Activated naive CD8-positive, alpha-beta T cell treated with anti-CD3 and anti-CD28 coated beads, Interleukin-2, amount 50 U/mL, for 16 hours (primary cell): ENCODE data around the gene PNMA3.
"Not testable (repeated sequence)": the region's sequence is repeated elsewhere in the genome, so short reads cannot be mapped to it uniquely, and the experiment has no call there.

Experiments used
- DNase-seq: peaks from one replicate; pipeline ENCODE4 v3.0.0-alpha.2; 2020; ENCODE audit warnings: low read depth, low spot score

PNMA3 gene

GRCh38 chrX:153055871-153056749 lies at the start of gene PNMA3:
Gene PNMA3, plus strand, starts transcription at chrX:153056470. Its CDS starts 586 bp downstream, at chrX:153057056.
- no peak for DNase-seq

- not testable (repeated sequence) for DNase-seq
Observed at GRCh38 chrX:153017174-153017573, 39.1 kb upstream of the PNMA3 start.

- no peak for DNase-seq
Observed at GRCh38 chrX:153019166-153019565, 37.1 kb upstream of the PNMA3 start.

- not testable (repeated sequence) for DNase-seq
Observed at GRCh38 chrX:153026501-153026900, 29.8 kb upstream of the PNMA3 start.

GRCh38 chrX:153028487-153028886 lies 27.8 kb upstream of the PNMA3 start:
- not testable (repeated sequence) for DNase-seq

- DNase-seq = no peak
Observed at GRCh38 chrX:153029162-153029561, 27.1 kb upstream of the PNMA3 start.

GRCh38 chrX:153029875-153030274 lies 26.4 kb upstream of the PNMA3 start:
- no peak for DNase-seq

- DNase-seq = no peak
Observed at GRCh38 chrX:153030801-153031200, 25.5 kb upstream of the PNMA3 start.

GRCh38 chrX:153032397-153033118 lies 23.7 kb upstream of the PNMA3 start:
- DNase-seq = peak; percentile 1

- no peak for DNase-seq
Observed at GRCh38 chrX:153049093-153049492, 7.2 kb upstream of the PNMA3 start.

- no peak for DNase-seq
Observed at GRCh38 chrX:153052534-153052933, 3.7 kb upstream of the PNMA3 start.

GRCh38 chrX:153057281-153057680 lies 1.0 kb downstream of the PNMA3 start:
- no peak for DNase-seq

- no peak for DNase-seq
Observed at GRCh38 chrX:153059191-153060094, 3.2 kb downstream of the PNMA3 start.

GRCh38 chrX:153060095-153060445 lies 3.8 kb downstream of the PNMA3 start:
- no peak for DNase-seq

- DNase-seq = no peak
Observed at GRCh38 chrX:153061732-153062131, 5.5 kb downstream of the PNMA3 start.

GRCh38 chrX:153063315-153063714 lies 7.0 kb downstream of the PNMA3 start:
- DNase-seq = no peak

- no peak for DNase-seq
Observed at GRCh38 chrX:153064061-153064460, 7.8 kb downstream of the PNMA3 start.

GRCh38 chrX:153065389-153065788 lies 9.1 kb downstream of the PNMA3 start:
- no peak for DNase-seq

GRCh38 chrX:153066402-153066801 lies 10.1 kb downstream of the PNMA3 start:
- DNase-seq = not testable (repeated sequence)

- DNase-seq = not testable (repeated sequence)
Observed at GRCh38 chrX:153071909-153072583, 15.8 kb downstream of the PNMA3 start, which contains the start of gene PNMA6A. Gene PNMA6A, plus strand, starts transcription at chrX:153072454. Its CDS starts 609 bp downstream, at chrX:153073063.

GRCh38 chrX:153073331-153073730 lies 17.1 kb downstream of the PNMA3 start:
- not testable (repeated sequence) for DNase-seq
